Smooth muscle cell (in vitro differentiated cells): Measurements from ENCODE around the gene RAB38. TPM values are rescaled to one million over a fixed set of nuclear protein-coding genes. Genes with fewer than 3 reads are reported as not detected.

Source experiments
- DNase-seq: peaks from one replicate; lab custom pipeline; 2025; ENCODE audit not compliant: unreplicated experiment; lab: John Stamatoyannopoulos, UW
- H2AFZ ChIP-seq: fragments of 200-600 bp; sonication (generic); 2 replicates; pipeline ENCODE4 v1.6.0; 2016; ENCODE audit warnings: antibody characterized with exemption, low read depth, mild to moderate bottlenecking
- H3F3A ChIP-seq: fragments of 200-600 bp; sonication (generic); 2 replicates; pipeline ENCODE4 v1.6.0; 2017; ENCODE audit warnings: antibody characterized with exemption, low read depth
- H3K27ac ChIP-seq: fragments of 200-600 bp; sonication (generic); 2 replicates; pipeline ENCODE4 v1.5.1; 2016; ENCODE audit warnings: low read depth, mild to moderate bottlenecking
- H3K27me3 ChIP-seq: fragments of 200-600 bp; sonication (generic); 2 replicates; pipeline ENCODE4 v1.6.1; 2016; ENCODE audit warnings: low read depth, mild to moderate bottlenecking
- H3K36me3 ChIP-seq: fragments of 200-600 bp; sonication (generic); 2 replicates; pipeline ENCODE4 v1.5.1; 2016; ENCODE audit warnings: low read depth
- H3K4me1 ChIP-seq: fragments of 200-600 bp; sonication (generic); 2 replicates; pipeline ENCODE4 v1.5.1; 2016; ENCODE audit warnings: low read depth
- H3K4me2 ChIP-seq: fragments of 200-600 bp; sonication (generic); 2 replicates; pipeline ENCODE4 v1.6.0; 2016; ENCODE audit warnings: mild to moderate bottlenecking
- H3K4me3 ChIP-seq: fragments of 200-600 bp; sonication (generic); 2 replicates; pipeline ENCODE4 v1.5.1; 2016; ENCODE audit warnings: mild to moderate bottlenecking
- H3K79me2 ChIP-seq: fragments of 200-600 bp; sonication (generic); 2 replicates; pipeline ENCODE4 v1.6.0; 2016; ENCODE audit warnings: low read depth, mild to moderate bottlenecking
- H3K9ac ChIP-seq: fragments of 200-600 bp; sonication (generic); 2 replicates; pipeline ENCODE4 v1.6.0; 2016; ENCODE audit warnings: low read depth
- H3K9me3 ChIP-seq: fragments of 200-600 bp; sonication (generic); replicated peaks from 2 replicates; pipeline ENCODE4 v1.5.1; 2016; ENCODE audit warnings: low read depth
- H4K20me1 ChIP-seq: fragments of 200-600 bp; sonication (generic); 2 replicates; pipeline ENCODE4 v1.6.0; 2016; ENCODE audit warnings: low read depth
- WGBS: methylation state at CpG from one replicate; pipeline ENCODE4 v1.1.7; 2016; ENCODE audit warnings: low lambda C conversion rate; 5-methylcytosine and 5-hydroxymethylcytosine counted together
- polyA plus RNA-seq: library from polyadenylated mRNA; unstranded; fragments of >200 nt; fragmentation: Nextera tagmentation; extraction: Ambion mirVana; gene quantifications from 2 replicates; pipeline ENCODE4 v1.2.1, GENCODE V29; 2016
- total RNA-seq: library from RNA; depleted of rRNA; stranded (reverse); fragments of >200 nt; gene quantifications from 2 replicates; pipeline ENCODE4 v1.2.3, GENCODE V29; 2014
- TF ChIP-seq, protein P1 (sequence below): fragments of 200-600 bp; sonication (generic); IDR thresholded peaks from 2 replicates; pipeline ENCODE4 v1.5.1; 2017; ENCODE audit warnings: borderline replicate concordance, mild to moderate bottlenecking, antibody characterized with exemption; ENCODE audit not compliant: insufficient read depth, poor library complexity, severe bottlenecking

The RAB38 gene
- total and polyA plus RNA-seq, 2 experiments from 2014 or later = 1.9 to 8.4 TPM

DNA sequence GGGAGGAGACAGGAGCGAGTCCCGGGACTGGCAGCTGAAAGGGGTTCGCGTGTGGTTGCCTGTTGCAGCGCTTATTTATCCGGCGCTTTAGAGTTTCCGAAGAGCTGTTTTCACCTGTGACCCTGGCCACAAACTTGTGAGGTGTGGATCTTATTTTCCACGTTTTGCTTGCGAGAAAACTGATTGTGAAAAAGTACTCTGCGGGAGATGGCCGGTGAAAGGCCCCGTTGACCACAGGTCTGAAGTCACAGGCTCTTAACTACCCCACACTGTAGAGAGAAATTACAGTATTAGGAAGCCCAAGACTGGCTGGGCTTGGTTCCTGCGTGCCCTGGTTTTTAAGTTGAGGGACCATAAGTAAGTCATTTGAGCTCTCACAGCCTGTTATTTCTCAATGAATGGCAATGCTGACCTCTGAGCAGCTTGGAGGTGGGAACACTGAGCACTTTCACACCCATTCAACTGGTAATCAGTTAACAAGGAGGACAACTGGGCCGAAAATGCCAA, 379 bp upstream of the RAB38 start:
- Histone ChIP-seq H3K4me1 (peaks cover 7% of the 10 kb centered on the region), H3K9me3 (no peaks in the 10 kb centered on the region), H3K27ac (no peak overlapping the region), H3K4me3 (peak overlapping the region; percentile 49), H4K20me1 (no peaks in the 10 kb centered on the region), H3K9ac (no peak overlapping the region), H2AFZ (peak overlapping the region; percentile 47), H3K36me3 (no peaks in the 10 kb centered on the region), H3K4me2 (peak overlapping the region; percentile 83), H3K27me3 (no peaks in the 10 kb centered on the region), H3F3A (no peaks in the 10 kb centered on the region), H3K79me2 (no peaks in the 10 kb centered on the region)
- WGBS = 9% methylated on average over 15 of the region's 15 CpGs
- DNase-seq = no peak
- TF ChIP-seq, protein P1, sequence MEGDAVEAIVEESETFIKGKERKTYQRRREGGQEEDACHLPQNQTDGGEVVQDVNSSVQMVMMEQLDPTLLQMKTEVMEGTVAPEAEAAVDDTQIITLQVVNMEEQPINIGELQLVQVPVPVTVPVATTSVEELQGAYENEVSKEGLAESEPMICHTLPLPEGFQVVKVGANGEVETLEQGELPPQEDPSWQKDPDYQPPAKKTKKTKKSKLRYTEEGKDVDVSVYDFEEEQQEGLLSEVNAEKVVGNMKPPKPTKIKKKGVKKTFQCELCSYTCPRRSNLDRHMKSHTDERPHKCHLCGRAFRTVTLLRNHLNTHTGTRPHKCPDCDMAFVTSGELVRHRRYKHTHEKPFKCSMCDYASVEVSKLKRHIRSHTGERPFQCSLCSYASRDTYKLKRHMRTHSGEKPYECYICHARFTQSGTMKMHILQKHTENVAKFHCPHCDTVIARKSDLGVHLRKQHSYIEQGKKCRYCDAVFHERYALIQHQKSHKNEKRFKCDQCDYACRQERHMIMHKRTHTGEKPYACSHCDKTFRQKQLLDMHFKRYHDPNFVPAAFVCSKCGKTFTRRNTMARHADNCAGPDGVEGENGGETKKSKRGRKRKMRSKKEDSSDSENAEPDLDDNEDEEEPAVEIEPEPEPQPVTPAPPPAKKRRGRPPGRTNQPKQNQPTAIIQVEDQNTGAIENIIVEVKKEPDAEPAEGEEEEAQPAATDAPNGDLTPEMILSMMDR = no peak

DNA sequence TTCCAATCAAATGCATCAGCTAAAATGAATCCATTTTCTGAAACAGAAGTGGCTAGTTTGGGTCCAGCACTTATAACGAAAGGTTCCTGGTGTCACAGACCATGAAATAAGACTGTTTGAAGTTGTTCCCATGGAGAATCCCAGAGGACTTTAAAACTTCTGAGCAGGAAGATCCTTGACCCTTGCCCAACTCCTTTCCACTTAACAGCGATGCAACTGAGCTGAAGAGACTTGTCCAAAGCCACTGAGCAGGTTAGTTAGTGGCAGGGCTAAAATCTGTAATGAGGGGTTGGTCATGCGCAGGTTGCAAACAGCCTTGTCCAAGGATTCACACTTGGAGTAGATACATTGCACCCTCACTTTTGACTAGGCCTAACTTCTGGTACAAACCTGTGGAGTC, 1.3 kb downstream of the RAB38 start:
- no peak for DNase-seq
- Histone ChIP-seq H3K79me2 (no peaks in the 10 kb centered on the region), H4K20me1 (no peaks in the 10 kb centered on the region), H3K9me3 (no peaks in the 10 kb centered on the region), H3K36me3 (no peaks in the 10 kb centered on the region), H3K9ac (peak overlapping the region; percentile 46), H3F3A (no peaks in the 10 kb centered on the region), H3K4me3 (peak overlapping the region; percentile 49), H3K27ac (peak overlapping the region; percentile 69), H3K27me3 (no peaks in the 10 kb centered on the region), H3K4me2 (peak overlapping the region; percentile 83), H3K4me1 (peaks cover 7% of the 10 kb centered on the region), H2AFZ (no peak overlapping the region)
- 93% methylated on average over 3 of the region's 3 CpGs for WGBS
- TF ChIP-seq, protein P1 = no peak

DNA sequence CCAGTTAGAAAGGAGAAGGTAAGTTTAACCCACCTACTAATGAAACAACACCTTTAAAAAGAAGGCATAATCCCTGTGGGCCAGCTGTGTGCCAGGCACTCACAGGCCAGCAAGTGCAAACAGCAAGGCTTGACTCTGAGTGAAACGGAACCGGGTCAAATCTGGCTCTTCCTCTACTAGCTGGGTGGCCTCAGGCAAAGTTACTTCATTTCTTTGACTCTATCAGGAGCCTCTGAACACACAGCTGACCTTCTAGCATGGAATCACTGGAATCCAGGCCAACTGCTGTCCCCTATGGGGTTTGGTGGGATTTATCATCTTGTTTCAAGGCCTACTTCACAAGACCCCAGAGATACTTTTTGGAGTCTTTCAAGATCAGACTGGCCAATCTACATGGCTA, 3.3 kb downstream of the RAB38 start:
- Histone ChIP-seq H3F3A (no peaks in the 10 kb centered on the region), H3K9ac (no peak overlapping the region), H3K9me3 (no peaks in the 10 kb centered on the region), H3K79me2 (no peaks in the 10 kb centered on the region), H3K4me3 (no peak overlapping the region), H2AFZ (no peak overlapping the region), H3K27me3 (no peaks in the 10 kb centered on the region), H3K27ac (no peak overlapping the region), H3K36me3 (no peaks in the 10 kb centered on the region), H4K20me1 (no peaks in the 10 kb centered on the region), H3K4me2 (no peak overlapping the region), H3K4me1 (peaks cover 7% of the 10 kb centered on the region)
- 58% methylated on average over 2 of the region's 2 CpGs for WGBS
- DNase-seq = no peak
- TF ChIP-seq, protein P1 = no peak

DNA sequence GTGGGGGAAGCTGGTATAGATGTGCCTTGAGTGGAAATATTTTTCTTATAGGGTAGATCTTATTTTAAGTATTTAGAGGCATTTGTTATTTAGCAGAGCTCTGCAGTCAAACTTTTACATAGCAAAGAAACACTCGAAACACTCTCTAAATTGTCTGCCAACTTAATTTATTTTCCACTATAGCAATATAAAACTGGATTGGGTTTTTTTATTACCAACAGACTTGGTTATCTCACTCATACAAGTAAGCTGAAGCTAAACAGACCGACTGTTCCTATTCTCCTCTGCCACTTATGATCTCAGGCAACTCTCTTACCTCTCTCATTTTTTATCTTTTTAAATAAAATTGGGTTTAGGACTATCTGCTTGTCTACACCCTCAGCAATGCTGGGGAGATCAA, 4.6 kb downstream of the RAB38 start:
- Histone ChIP-seq H3K27me3 (no peaks in the 10 kb centered on the region), H3K36me3 (no peaks in the 10 kb centered on the region), H3F3A (no peaks in the 10 kb centered on the region), H3K79me2 (no peaks in the 10 kb centered on the region), H3K9me3 (no peaks in the 10 kb centered on the region), H3K4me3 (no peak overlapping the region), H2AFZ (no peak overlapping the region), H3K4me1 (peaks cover 3% of the 10 kb centered on the region), H3K4me2 (no peak overlapping the region), H4K20me1 (no peaks in the 10 kb centered on the region), H3K27ac (peak overlapping the region; percentile 59), H3K9ac (no peak overlapping the region)
- TF ChIP-seq, protein P1 = no peak
- no peak for DNase-seq
- WGBS = 67% methylated on average over 2 of the region's 2 CpGs
